HG03432 (cell line): ENCODE measurements around the gene UPF3B.
"Not testable (repeated sequence)": the region's sequence is repeated elsewhere in the genome, so short reads cannot be mapped to it uniquely, and the experiment has no call there.

ENCODE experiments used
- ATAC-seq: cut with Tn5 transposase; IDR thresholded peaks from one replicate; pipeline ENCODE4 v1.9.1; 2021; ENCODE audit warnings: mild to moderate bottlenecking, moderate library complexity; ENCODE audit not compliant: unreplicated experiment

UPF3B gene

DNA sequence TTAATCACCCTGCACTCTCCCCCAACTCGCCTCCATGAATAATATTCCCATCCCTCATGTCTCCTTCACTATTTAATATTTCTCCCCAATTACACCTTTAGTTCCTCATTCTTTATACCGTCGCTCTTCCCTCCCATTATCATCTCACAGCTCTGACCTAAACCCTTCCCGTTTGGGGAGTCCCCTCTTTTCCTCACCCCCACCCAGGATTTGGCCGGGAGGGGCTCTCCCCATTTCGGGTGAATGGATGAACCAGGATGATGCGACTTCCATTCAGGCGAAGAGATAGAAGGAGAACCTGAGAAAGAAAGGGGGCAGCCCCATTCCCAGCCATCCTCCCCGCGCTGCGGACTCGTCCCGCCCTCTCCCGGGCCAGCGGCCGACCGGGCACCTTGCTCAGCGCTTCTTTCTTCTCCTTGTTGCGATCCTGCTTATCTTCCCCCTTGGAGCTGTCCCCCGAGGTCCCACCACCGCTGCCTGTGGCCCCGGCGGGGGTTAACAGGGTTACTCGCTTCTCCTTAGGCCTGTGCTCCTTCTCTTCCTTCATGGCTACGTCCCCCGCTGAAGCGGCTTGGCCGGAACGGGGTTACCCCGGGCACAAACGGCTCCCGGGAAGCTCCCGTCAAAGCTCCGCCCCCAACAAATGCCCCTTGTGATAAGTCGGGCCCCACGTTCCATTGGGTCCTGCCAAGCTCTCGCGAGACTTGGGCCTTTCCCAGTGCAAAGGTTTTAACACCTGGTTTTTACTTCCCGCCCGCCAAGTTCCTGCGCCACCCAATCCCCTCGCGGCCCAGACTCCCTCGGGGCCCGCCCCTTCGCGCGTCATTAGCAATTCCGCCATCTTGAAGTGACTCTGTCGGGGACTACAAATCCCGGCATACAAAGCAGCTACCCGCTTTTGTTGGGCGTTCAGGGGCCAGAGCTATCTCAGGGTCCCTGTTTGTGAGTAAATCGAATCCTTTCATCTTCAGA is at the start of gene UPF3B:
Gene UPF3B (minus strand): TSS at position 582 of the 972 bp plus-strand sequence. CDS start 35 bp downstream, at position 547.
- ATAC-seq: peak; percentile 97

DNA sequence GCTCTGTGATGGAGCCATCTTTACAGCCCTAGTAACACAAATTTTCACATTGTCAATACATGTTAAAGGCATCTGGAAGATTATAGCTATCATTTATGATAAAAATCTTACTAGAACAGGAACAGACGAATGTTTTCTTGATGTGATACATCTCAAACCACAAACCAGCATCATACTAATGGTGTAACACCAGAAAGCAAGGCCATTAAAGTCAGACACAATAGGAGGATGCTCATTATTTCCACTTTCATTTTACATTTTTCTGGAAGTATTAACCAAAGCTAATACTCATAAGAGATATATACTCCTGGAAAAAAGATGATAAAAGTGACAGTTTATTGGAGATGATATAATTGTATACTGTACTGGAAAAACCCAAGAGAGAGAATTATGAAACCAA is 48.2 kb upstream of the UPF3B start:
- no peak for ATAC-seq

DNA sequence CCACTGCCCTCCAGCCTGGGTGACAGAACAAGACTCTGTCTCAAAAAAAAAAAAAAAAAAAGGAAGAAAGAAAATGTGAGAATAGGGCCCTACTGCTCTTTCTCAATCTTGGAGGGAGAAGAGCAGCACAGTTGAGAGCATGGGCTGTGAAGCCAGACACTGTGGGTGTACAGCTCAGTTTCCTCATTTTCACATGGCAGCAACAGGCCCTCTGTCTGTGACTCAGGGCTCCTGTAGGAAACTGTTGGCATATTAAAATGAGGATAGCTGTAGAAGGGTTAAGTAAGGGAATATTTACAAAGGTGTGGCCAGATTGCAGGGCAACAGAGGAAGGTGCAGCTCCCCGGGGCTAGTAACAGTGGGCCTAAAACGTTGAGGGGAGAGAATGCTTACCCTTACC is 46.4 kb upstream of the UPF3B start:
- no peak for ATAC-seq

DNA sequence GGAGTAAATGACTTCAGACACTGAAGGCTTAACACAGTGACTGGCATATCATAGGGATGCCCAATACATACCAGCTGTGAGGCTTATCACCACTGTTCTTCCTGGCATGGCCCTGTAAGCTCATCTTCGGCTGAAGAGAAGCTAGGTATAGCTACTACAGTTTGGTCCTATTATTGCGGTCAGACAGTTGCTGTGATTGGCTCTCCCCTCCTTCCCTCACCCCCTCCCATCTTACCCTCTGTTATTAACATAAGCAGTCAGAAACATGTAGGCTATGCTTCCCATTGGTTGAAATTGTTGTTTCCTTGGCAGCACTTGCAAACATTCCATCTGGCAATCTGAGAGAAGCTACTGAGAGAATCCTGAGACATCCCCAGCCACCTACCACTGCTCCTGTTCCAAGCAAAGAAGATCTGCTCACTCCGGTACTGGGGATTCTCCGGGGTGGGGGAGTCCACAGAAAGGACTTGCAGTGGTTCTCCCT is 43.1 kb upstream of the UPF3B start, which contains the start of gene AKAP14:
Gene AKAP14 (plus strand): TSS at position 51 of the 484 bp plus-strand sequence. CDS start 7,331 bp downstream, outside the sequence.
- no peak for ATAC-seq

DNA sequence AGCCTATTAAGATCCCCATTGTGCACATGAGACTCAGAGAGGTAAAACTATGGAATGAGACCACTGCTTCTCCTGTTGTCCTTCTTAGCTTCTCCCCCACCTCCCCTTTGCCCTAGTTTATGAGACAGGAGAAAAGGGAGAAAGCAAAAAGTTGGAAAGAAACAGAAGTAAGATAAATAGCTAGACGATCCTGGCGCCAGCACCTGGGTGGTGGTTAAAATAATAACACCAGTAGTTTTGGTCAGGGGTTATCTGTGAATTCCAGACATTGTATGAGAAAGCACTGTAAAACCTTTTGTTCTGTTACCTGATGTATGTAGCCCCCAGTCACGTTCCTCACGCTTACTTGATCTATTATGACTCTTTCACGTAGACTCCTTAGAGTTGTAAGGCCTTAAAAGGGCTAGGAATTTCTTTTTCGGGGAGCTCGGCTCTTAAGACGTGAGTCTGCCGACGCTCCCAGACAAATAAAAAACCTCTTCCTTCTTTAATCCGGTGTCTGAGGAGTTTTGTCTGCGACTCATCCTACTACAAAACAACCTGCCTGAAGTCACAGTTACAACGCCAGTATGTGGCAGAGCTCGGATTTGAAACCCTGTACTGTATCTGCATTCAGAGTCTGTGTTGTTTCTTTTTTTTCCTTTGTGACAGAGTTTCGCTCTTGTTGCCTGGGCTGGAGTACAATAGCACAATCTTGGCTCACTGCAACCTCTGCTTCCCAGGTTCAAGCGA is 39.4 kb upstream of the UPF3B start:
- ATAC-seq: not testable (repeated sequence)

DNA sequence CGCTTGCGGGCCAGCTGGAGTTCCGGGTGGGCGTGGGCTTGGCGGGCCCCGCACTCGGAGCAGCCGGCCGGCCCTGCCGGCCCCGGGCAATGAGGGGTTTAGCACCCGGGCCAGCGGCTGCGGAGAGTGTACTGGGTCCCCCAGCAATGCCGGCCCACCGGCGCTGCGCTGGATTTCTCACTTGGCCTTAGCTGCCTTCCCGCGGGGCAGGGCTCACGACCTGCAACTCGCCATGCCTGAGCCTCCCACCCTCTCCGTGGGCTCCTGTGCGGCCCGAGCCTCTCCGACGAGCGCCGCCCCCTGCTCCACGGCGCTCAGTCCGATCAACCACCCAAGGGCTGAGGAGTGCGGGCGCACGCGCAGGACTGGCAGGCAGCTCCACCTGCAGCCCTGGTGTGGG is 37.9 kb upstream of the UPF3B start:
- ATAC-seq: not testable (repeated sequence)

- ATAC-seq: peak; percentile 87
Measured at GRCh38 chrX:119887721-119888425, 35.1 kb upstream of the UPF3B start.

GRCh38 chrX:119885554-119886428 is 33.0 kb upstream of the UPF3B start:
- ATAC-seq: no peak

GRCh38 chrX:119880552-119881437 is 28.0 kb upstream of the UPF3B start:
- peak; percentile 74 for ATAC-seq

- ATAC-seq: no peak
Measured at GRCh38 chrX:119880076-119880475, 27.3 kb upstream of the UPF3B start.

- ATAC-seq: no peak
Measured at GRCh38 chrX:119878740-119879139, 26.0 kb upstream of the UPF3B start.

- peak; percentile 96 for ATAC-seq
Measured at GRCh38 chrX:119871599-119872395, 19.0 kb upstream of the UPF3B start, which contains the start of the genes NDUFA1 and RNF113A. NDUFA1 (plus strand) TSS chrX:119871832; CDS start chrX:119871912, 80 bp downstream. RNF113A (minus strand) TSS chrX:119871733; CDS start chrX:119871613, 120 bp downstream.

- peak; percentile 49 for ATAC-seq
Measured at GRCh38 chrX:119871245-119871598, 18.5 kb upstream of the UPF3B start.

DNA sequence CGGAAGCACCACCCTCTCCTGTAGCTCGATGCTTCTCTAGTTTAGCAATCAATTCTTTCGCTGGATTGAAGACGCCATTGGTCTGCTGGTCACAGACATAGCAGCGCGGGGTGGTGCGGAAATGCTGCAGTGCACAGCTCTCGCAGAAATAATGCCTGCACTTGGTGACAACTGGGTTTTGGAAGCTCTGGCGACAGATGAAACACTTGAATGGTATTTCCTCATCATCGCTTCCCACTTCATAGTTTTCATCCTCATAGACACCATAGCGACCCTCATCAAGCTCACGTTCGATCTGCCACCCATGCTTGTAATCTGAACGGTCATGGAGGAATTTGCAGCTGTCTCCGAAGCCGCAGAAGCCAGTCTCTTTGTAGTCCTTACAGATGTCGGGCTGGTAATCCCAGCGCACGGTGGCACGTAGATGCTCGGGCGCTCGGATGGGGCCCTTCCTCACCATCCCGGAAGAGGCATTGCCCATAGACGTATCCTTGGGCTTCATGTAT is 17.9 kb upstream of the UPF3B start:
- ATAC-seq: peak; percentile 17

- ATAC-seq: no peak
Measured at GRCh38 chrX:119853444-119853843, 681 bp upstream of the UPF3B start.

DNA sequence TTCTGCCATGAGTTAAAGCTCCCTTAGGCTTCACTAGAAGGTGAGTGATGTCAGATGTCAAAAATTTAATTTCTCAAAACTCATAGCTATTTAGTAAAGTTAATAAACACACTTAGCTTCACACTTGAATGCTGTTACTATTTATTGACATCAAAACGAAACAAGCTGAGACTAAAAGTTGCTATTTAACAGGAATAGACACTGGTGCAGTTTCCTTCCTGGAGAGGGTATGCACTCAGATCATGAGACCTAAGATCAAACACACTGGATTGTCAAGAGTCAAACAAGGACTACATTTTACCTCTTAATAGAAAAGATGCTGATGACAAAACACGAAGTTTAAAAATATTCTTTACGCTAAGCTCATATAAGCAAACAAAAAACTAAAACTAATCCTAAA is 18.9 kb downstream of the UPF3B start:
- no peak for ATAC-seq

DNA sequence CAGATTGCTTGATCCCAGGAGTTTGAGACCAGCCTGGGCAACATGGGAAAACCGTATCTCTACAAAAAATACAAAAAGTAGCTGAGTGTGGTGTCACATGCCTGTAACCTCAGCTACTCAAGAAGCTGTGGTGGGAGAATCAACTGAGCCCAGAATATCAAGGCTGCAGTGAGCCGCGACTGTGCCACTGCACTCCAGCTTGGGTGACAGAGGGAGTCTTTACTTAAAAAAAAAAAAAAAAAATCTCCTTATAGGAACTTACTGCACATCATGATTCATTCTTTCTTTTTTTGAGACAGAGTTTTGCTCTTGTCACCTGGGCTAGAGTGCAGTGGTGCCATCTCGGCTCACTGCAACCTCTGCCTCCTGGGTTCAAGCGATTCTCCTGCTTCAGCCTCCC is 24.3 kb downstream of the UPF3B start:
- ATAC-seq: no peak
